Erythroblast (primary cell): ENCODE data around the gene BIRC5.

Experiments used
- GATA1 ChIP-seq: IDR thresholded peaks from 2 replicates; pipeline ENCODE4 v1.6.1; 2011; ENCODE audit warnings: low read depth, mild to moderate bottlenecking, control low read depth, low read length, moderate library complexity
- POLR2A ChIP-seq: IDR thresholded peaks from 2 replicates; pipeline ENCODE4 v1.6.1; 2011; ENCODE audit warnings: mild to moderate bottlenecking, low read length

GRCh38 chr17:78214016-78214705, at the start of gene BIRC5:
- peak; percentile 73 for TF ChIP-seq POLR2A
- no peak for TF ChIP-seq GATA1
